Common myeloid progenitor, CD34-positive (primary cell): Measurements from ENCODE around the gene LRRC37A.
"Not testable (repeated sequence)": the region's sequence is repeated elsewhere in the genome, so short reads cannot be mapped to it uniquely, and the experiment has no call there.

Experiments
- CTCF ChIA-PET: fragments of 350-600 bp; sonication (Branson Sonifier 250); formaldehyde crosslinking; loops from one replicate; lab custom pipeline; 2021; ENCODE audit warnings: antibody characterized with exemption; lab: Charles Lee
- POLR2A ChIA-PET: fragments of 350-600 bp; sonication (Branson Sonifier 250); formaldehyde crosslinking; loops from one replicate; lab custom pipeline; 2021; ENCODE audit warnings: antibody characterized with exemption; lab: Charles Lee
- DNase-seq, 3 donors: peaks; one replicate each; pipeline versions ENCODE4 v3.0.0 to v3.0.0-alpha.2; 2013
- H3K27ac ChIP-seq, 2 experiments: 1 replicate in 1 of 2; 2 replicates in 1 of 2; pipeline ENCODE4 v1.7.0; 2013; ENCODE audit warnings: inconsistent platforms in 2 of 2, low read length in 2 of 2, mild to moderate bottlenecking in 2 of 2, low read depth in 1 of 2, moderate library complexity in 1 of 2; ENCODE audit not compliant: severe bottlenecking in 2 of 2, insufficient read depth in 1 of 2, poor library complexity in 1 of 2
- H3K27me3 ChIP-seq, 5 experiments: replicated peaks in 2 of 5; 1 replicate in 3 of 5; 2 replicates in 2 of 5; pipeline versions ENCODE4 v1.6.1 to v1.7.0; 2013; ENCODE audit warnings: low read length in 4 of 5, mild to moderate bottlenecking in 2 of 5, moderate library complexity in 2 of 5, inconsistent platforms in 1 of 5; ENCODE audit not compliant: insufficient read depth in 5 of 5, control insufficient read depth in 4 of 5
- H3K36me3 ChIP-seq, 4 experiments: 1 replicate in 2 of 4; 2 replicates in 2 of 4; pipeline versions ENCODE4 v1.6.1 to v1.7.0; 2013; ENCODE audit warnings: low read length in 3 of 4, control low read depth in 1 of 4, mild to moderate bottlenecking in 1 of 4; ENCODE audit not compliant: control insufficient read depth in 4 of 4, insufficient read depth in 4 of 4
- H3K4me1 ChIP-seq, 4 experiments: 1 replicate in 3 of 4; 2 replicates in 1 of 4; pipeline versions ENCODE4 v1.6.1 to v1.7.1; 2013; ENCODE audit warnings: low read length in 3 of 4, mild to moderate bottlenecking in 3 of 4, control low read depth in 1 of 4, inconsistent platforms in 1 of 4, moderate library complexity in 1 of 4; ENCODE audit not compliant: control insufficient read depth in 4 of 4, insufficient read depth in 4 of 4; ENCODE audit errors: control extremely low read depth in 1 of 4
- H3K4me3 ChIP-seq, 7 experiments: 1 replicate in 4 of 7; 2 replicates in 3 of 7; pipeline versions ENCODE4 v1.5.1 to v1.7.0; 2013; ENCODE audit warnings: mild to moderate bottlenecking in 7 of 7, low read length in 6 of 7, moderate library complexity in 6 of 7, inconsistent platforms in 2 of 7, low read depth in 2 of 7, control low read depth in 1 of 7; ENCODE audit not compliant: insufficient read depth in 4 of 7, control insufficient read depth in 1 of 7; ENCODE audit errors: extremely low read depth in 1 of 7
- H3K9me3 ChIP-seq, 5 experiments: 1 replicate in 4 of 5; 2 replicates in 1 of 5; pipeline versions ENCODE4 v1.6.1 to v1.7.1; 2013; ENCODE audit warnings: low read length in 4 of 5, mild to moderate bottlenecking in 2 of 5, inconsistent platforms in 1 of 5, low read depth in 1 of 5, moderate library complexity in 1 of 5; ENCODE audit not compliant: control insufficient read depth in 4 of 5, insufficient read depth in 2 of 5; ENCODE audit errors: control extremely low read depth in 1 of 5
- WGBS: methylation state at CpG from one replicate; pipeline ENCODE4 v1.1.5; 2013; ENCODE audit not compliant: insufficient coverage; 5-methylcytosine and 5-hydroxymethylcytosine counted together

Gene LRRC37A

GRCh38 chr17:46287587-46287986 is 7.3 kb upstream of the LRRC37A start:
- H3K4me3 ChIP-seq, H3K27me3 ChIP-seq, H3K36me3 ChIP-seq, CTCF ChIA-PET, POLR2A ChIA-PET, H3K9me3 ChIP-seq, H3K27ac ChIP-seq, DNase-seq: not testable (repeated sequence)
- WGBS: 86% methylated on average over 7 of the region's 7 CpGs
- peaks cover 0 to 24% (median 18%) of the 10 kb centered on the region in 4 experiments for H3K4me1 ChIP-seq

GRCh38 chr17:46290906-46291546 is 3.9 kb upstream of the LRRC37A start:
- CTCF ChIA-PET, H3K27me3 ChIP-seq, POLR2A ChIA-PET, H3K36me3 ChIP-seq, H3K9me3 ChIP-seq: not testable (repeated sequence)
- Histone ChIP-seq H3K4me1 (peaks cover 0 to 24% (median 18%) of the 10 kb centered on the region in 4 experiments), H3K27ac (peak overlapping the region; percentile 40 to 60), H3K4me3 (peak overlapping the region in 3 of 7 experiments; percentile 5 to 38 (median 37))
- peak; percentile 64 to 97 (median 92) for DNase-seq
- WGBS: 0% methylated on average over 1 of the region's 4 CpGs

- CTCF ChIA-PET: not testable (repeated sequence)
- no CpG with 5 or more reads among the region's 8 CpGs for WGBS
- peak overlapping the region; percentile 40 to 60 for H3K27ac ChIP-seq
Observed at GRCh38 chr17:46291618-46292017, 3.3 kb upstream of the LRRC37A start.

GRCh38 chr17:46341220-46341619 is 46.3 kb downstream of the LRRC37A start:
- POLR2A ChIA-PET, H3K36me3 ChIP-seq, CTCF ChIA-PET, H3K4me1 ChIP-seq, H3K27me3 ChIP-seq, DNase-seq, H3K27ac ChIP-seq, H3K9me3 ChIP-seq, H3K4me3 ChIP-seq: not testable (repeated sequence)
- no CpG with 5 or more reads among the region's 19 CpGs for WGBS

More at GRCh38 chr17:46291618-46292017, 3.3 kb upstream of the LRRC37A start:
- H3K4me1 ChIP-seq: peaks cover 0 to 24% (median 18%) of the 10 kb centered on the region in 4 experiments
- POLR2A ChIA-PET, H3K36me3 ChIP-seq, H3K9me3 ChIP-seq, H3K27me3 ChIP-seq, DNase-seq: not testable (repeated sequence)
- peak overlapping the region in 1 of 7 experiments; percentile 37 for H3K4me3 ChIP-seq

GRCh38 chr17:46342131-46342530 is 47.2 kb downstream of the LRRC37A start:
- H3K4me1 ChIP-seq, H3K27ac ChIP-seq, H3K27me3 ChIP-seq, DNase-seq, POLR2A ChIA-PET, CTCF ChIA-PET, H3K4me3 ChIP-seq, H3K36me3 ChIP-seq, H3K9me3 ChIP-seq: not testable (repeated sequence)
- no CpG with 5 or more reads among the region's 3 CpGs for WGBS

- POLR2A ChIA-PET, DNase-seq, H3K27me3 ChIP-seq, CTCF ChIA-PET, H3K9me3 ChIP-seq, H3K4me3 ChIP-seq, H3K36me3 ChIP-seq, H3K27ac ChIP-seq, H3K4me1 ChIP-seq: not testable (repeated sequence)
- WGBS: no CpG with 5 or more reads among the region's 2 CpGs
Observed at GRCh38 chr17:46348345-46348744, 53.4 kb downstream of the LRRC37A start.

GRCh38 chr17:46349060-46349459 is 54.1 kb downstream of the LRRC37A start:
- H3K9me3 ChIP-seq, DNase-seq, H3K27ac ChIP-seq, CTCF ChIA-PET, H3K4me3 ChIP-seq, H3K27me3 ChIP-seq, H3K4me1 ChIP-seq, H3K36me3 ChIP-seq, POLR2A ChIA-PET: not testable (repeated sequence)
- no CpG with 5 or more reads among the region's 1 CpG for WGBS
